GM13977 (cell line): ENCODE data around the gene BMPER.

Source experiments
- DNase-seq: peaks from one replicate; pipeline ENCODE4 v3.0.0; 2012; ENCODE audit warnings: low spot score
- in situ Hi-C: fragments of 300-500 bp; cut with MboI; formaldehyde crosslinking; loops from one replicate; pipeline ENCODE4 v1.12.0; 2022; ENCODE audit warnings: low sequenced_read_pairs, low pct_unique_long_range_greater_than_20kb, mixed read lengths, inconsistent platforms; ENCODE audit not compliant: unreplicated experiment
- TF ChIP-seq, protein P1 (sequence below): IDR thresholded peaks from 2 replicates; pipeline ENCODE4 v1.5.1; 2012; ENCODE audit warnings: mild to moderate bottlenecking, control low read depth; ENCODE audit not compliant: insufficient read depth; ENCODE audit errors: extremely low read depth, missing control alignments

The BMPER gene

GRCh38 chr7:34189031-34189430 is 283.7 kb downstream of the BMPER start:
- in situ Hi-C loops, result no loop called here
- TF ChIP-seq, protein P1, sequence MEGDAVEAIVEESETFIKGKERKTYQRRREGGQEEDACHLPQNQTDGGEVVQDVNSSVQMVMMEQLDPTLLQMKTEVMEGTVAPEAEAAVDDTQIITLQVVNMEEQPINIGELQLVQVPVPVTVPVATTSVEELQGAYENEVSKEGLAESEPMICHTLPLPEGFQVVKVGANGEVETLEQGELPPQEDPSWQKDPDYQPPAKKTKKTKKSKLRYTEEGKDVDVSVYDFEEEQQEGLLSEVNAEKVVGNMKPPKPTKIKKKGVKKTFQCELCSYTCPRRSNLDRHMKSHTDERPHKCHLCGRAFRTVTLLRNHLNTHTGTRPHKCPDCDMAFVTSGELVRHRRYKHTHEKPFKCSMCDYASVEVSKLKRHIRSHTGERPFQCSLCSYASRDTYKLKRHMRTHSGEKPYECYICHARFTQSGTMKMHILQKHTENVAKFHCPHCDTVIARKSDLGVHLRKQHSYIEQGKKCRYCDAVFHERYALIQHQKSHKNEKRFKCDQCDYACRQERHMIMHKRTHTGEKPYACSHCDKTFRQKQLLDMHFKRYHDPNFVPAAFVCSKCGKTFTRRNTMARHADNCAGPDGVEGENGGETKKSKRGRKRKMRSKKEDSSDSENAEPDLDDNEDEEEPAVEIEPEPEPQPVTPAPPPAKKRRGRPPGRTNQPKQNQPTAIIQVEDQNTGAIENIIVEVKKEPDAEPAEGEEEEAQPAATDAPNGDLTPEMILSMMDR, result no peak
- no peak for DNase-seq

DNA sequence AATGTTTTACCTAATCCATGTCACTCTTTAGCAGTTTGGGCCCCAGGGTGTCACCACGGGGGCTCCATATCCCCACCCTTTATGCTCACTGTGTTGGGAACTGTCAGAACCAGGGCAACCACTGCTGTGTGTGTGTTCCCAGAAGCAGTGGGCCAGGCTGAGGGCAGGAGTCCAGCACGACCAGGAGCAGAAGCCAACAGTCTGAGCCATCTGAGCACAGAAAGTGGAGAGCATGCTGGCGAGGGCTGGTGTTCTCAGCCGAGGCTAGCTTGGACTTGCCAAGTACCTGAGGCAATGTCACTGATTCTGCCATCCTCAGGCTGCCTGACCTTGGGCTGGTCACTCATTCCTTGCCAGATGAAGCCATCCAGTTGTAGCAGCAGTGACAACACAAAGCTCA is 285.0 kb downstream of the BMPER start:
- DNase-seq, result no peak
- in situ Hi-C loops, result no loop called here
- TF ChIP-seq, protein P1, result no peak

- TF ChIP-seq, protein P1, result no peak
- in situ Hi-C loops, result no loop called here
- no peak for DNase-seq
Observed at GRCh38 chr7:34191162-34191561, 285.8 kb downstream of the BMPER start.

- TF ChIP-seq, protein P1, result no peak
- in situ Hi-C loops, result no loop called here
Observed at GRCh38 chr7:34191771-34192479, 286.6 kb downstream of the BMPER start.

GRCh38 chr7:34192906-34193305 is 287.6 kb downstream of the BMPER start:
- in situ Hi-C loops, result no loop called here
- no peak for DNase-seq
- TF ChIP-seq, protein P1, result no peak

More at GRCh38 chr7:34191771-34192479, 286.6 kb downstream of the BMPER start:
- no peak for DNase-seq

GRCh38 chr7:34198231-34198641 is 292.9 kb downstream of the BMPER start:
- in situ Hi-C loops, result no loop called here
- DNase-seq, result no peak
- TF ChIP-seq, protein P1, result no peak
